CD4-positive, alpha-beta T cell treated with Interleukin-10 for 1 hour (primary cell): ENCODE data around the gene CEBPB.

Experiments used
- DNase-seq: peaks from one replicate; pipeline ENCODE4 v3.0.0-alpha.2; 2020

The CEBPB gene

GRCh38 chr20:50215101-50215690, 24.6 kb downstream of the CEBPB start:
- no peak for DNase-seq

GRCh38 chr20:50215926-50216325, 25.3 kb downstream of the CEBPB start:
- DNase-seq = no peak

GRCh38 chr20:50216543-50217206, 26.0 kb downstream of the CEBPB start:
- DNase-seq = no peak

GRCh38 chr20:50217207-50217949, 26.7 kb downstream of the CEBPB start:
- DNase-seq = no peak

- no peak for DNase-seq
These were observed 28.4 kb downstream of the CEBPB start for GRCh38 chr20:50218987-50219435.

GRCh38 chr20:50219600-50219999, 29.0 kb downstream of the CEBPB start:
- no peak for DNase-seq

GRCh38 chr20:50220093-50220893, 29.7 kb downstream of the CEBPB start:
- no peak for DNase-seq

- DNase-seq = no peak
These were observed 30.3 kb downstream of the CEBPB start for GRCh38 chr20:50220894-50221365.

GRCh38 chr20:50221501-50222308, 31.1 kb downstream of the CEBPB start:
- peak; percentile 7 for DNase-seq

GRCh38 chr20:50222309-50223038, 31.8 kb downstream of the CEBPB start:
- no peak for DNase-seq

- DNase-seq = no peak
These were observed 32.7 kb downstream of the CEBPB start for GRCh38 chr20:50223039-50224005.

GRCh38 chr20:50224052-50224451, 33.4 kb downstream of the CEBPB start:
- no peak for DNase-seq

GRCh38 chr20:50224531-50225255, 34.1 kb downstream of the CEBPB start:
- DNase-seq = no peak

- no peak for DNase-seq
These were observed 35.7 kb downstream of the CEBPB start for GRCh38 chr20:50226093-50226974.

- DNase-seq = no peak
These were observed 36.9 kb downstream of the CEBPB start for GRCh38 chr20:50227506-50227905.

GRCh38 chr20:50229156-50229607, 38.6 kb downstream of the CEBPB start:
- no peak for DNase-seq

- DNase-seq = no peak
These were observed 39.6 kb downstream of the CEBPB start for GRCh38 chr20:50230184-50230583.

GRCh38 chr20:50230871-50231560, 40.4 kb downstream of the CEBPB start:
- DNase-seq = no peak
